K562 (cell line): ENCODE results near the gene C4A. TPM values are rescaled to one million over a fixed set of nuclear protein-coding genes. Genes with fewer than 3 reads are reported as not detected.

ENCODE experiments used
- ETV5 ChIP-seq: sonication (generic); formaldehyde crosslinking; IDR thresholded peaks from 2 replicates; pipeline ENCODE4 v1.4.0; 2020; ENCODE audit warnings: low read depth, mild to moderate bottlenecking, missing genetic modification reagents
- GTF2A2 ChIP-seq: IDR thresholded peaks from 2 replicates; pipeline ENCODE4 v1.6.1; 2016; ENCODE audit warnings: mild to moderate bottlenecking, missing genetic modification characterization, missing compliant biosample characterization
- GTF2E2 ChIP-seq: fragments of 200-800 bp; sonication (Bioruptor generic); IDR thresholded peaks from 2 replicates; pipeline ENCODE4 v1.6.1; 2016; ENCODE audit warnings: missing genetic modification characterization, missing compliant biosample characterization
- MAZ ChIP-seq, 2 experiments: fragments of 450-650 bp in 1 of 2; sonication (generic) in 1 of 2; formaldehyde crosslinking; IDR thresholded peaks in 1 of 2; conservative IDR thresholded peaks in 1 of 2; 2 replicates each; pipeline versions ENCODE4 v1.4.0 to v1.5.0; 2020; ENCODE audit warnings: mild to moderate bottlenecking in 1 of 2, missing genetic modification reagents in 1 of 2
- NFE2 ChIP-seq: IDR thresholded peaks from 2 replicates; pipeline ENCODE4 v1.6.1; 2014; ENCODE audit warnings: antibody characterized with exemption, low read depth
- NONO ChIP-seq, 2 experiments: fragments of 200-400 bp in 1 of 2; fragments of 450-650 bp in 1 of 2; formaldehyde crosslinking in 1 of 2; IDR thresholded peaks; 2 replicates each; pipeline ENCODE4 v1.6.1; 2017; ENCODE audit warnings: low read depth in 2 of 2, mild to moderate bottlenecking in 2 of 2, moderate library complexity in 2 of 2, low read length in 1 of 2
- SP2 ChIP-seq: IDR thresholded peaks from 2 replicates; pipeline ENCODE4 v1.6.1; 2011; ENCODE audit warnings: mild to moderate bottlenecking, low read depth, low read length, moderate library complexity; ENCODE audit not compliant: poor library complexity, severe bottlenecking; ENCODE audit errors: extremely low read depth
- THRAP3 ChIP-seq: fragments of 450-650 bp; IDR thresholded peaks from 2 replicates; pipeline ENCODE4 v1.6.1; 2016; ENCODE audit warnings: mild to moderate bottlenecking, inconsistent platforms, borderline replicate concordance
- ZKSCAN8 ChIP-seq: fragments of 200-800 bp; sonication (Bioruptor generic); IDR thresholded peaks from 2 replicates; pipeline ENCODE4 v1.6.1; 2016; ENCODE audit warnings: missing genetic modification characterization, missing compliant biosample characterization
- ZNF143 ChIP-seq: sonication (generic); formaldehyde crosslinking; IDR thresholded peaks from 2 replicates; pipeline ENCODE4 v1.9.0; 2022; ENCODE audit warnings: mild to moderate bottlenecking, missing genetic modification reagents
- ZNF175 ChIP-seq: fragments of 200-800 bp; sonication (Bioruptor generic); IDR thresholded peaks from 2 replicates; pipeline ENCODE4 v1.6.1; 2016; ENCODE audit warnings: low read depth, mild to moderate bottlenecking, missing genetic modification characterization, missing compliant biosample characterization
- polyA plus RNA-seq, 8 experiments: library from polyadenylated mRNA; depleted of rRNA in 4 of 8; stranded (reverse) in 5 of 8; unstranded in 3 of 8; fragments of >200 nt; fragmentation: Nextera tagmentation in 2 of 8; fragmentation: Illumina TruSeq in 1 of 8; extraction: Ambion mirVana in 2 of 8; extraction: Trizol in 1 of 8; gene quantifications; 2 replicates each; pipeline versions ENCODE4 v1.2.1 to v1.2.3, GENCODE V29; 2011 to 2014; ENCODE audit warnings: inconsistent platforms in 1 of 8, missing spikeins in 1 of 8
- total RNA-seq, 7 experiments: library from RNA; depleted of rRNA in 6 of 7; stranded (reverse); fragments of >200 nt in 6 of 7; fragmentation: Illumina TruSeq in 2 of 7; extraction: Trizol in 2 of 7; gene quantifications; 2 replicates each; pipeline versions ENCODE4 v1.2.1 to v1.2.3, GENCODE V29; 2011 to 2021; ENCODE audit warnings: low replicate concordance in 1 of 7
- TF ChIP-seq, protein P1 (sequence below), 2 experiments: fragments of 450-650 bp; IDR thresholded peaks; 2 replicates each; pipeline ENCODE4 v1.6.1; 2016; ENCODE audit warnings: mild to moderate bottlenecking in 2 of 2, borderline replicate concordance in 1 of 2, low read depth in 1 of 2, moderate library complexity in 1 of 2
- TF ChIP-seq, protein P2 (sequence below), 3 experiments: fragments of 200-800 bp in 1 of 3; fragments of 250-450 bp in 1 of 3; fragments of 450-650 bp in 1 of 3; sonication (Bioruptor Pico) in 1 of 3; sonication (Bioruptor generic) in 1 of 3; formaldehyde crosslinking in 1 of 3; IDR thresholded peaks; 2 replicates each; pipeline versions ENCODE4 v1.6.1 to v1.8.0; 2016 to 2022; ENCODE audit warnings: mild to moderate bottlenecking in 2 of 3, missing genetic modification characterization in 2 of 3, missing compliant biosample characterization in 1 of 3, moderate library complexity in 1 of 3
- TF ChIP-seq, protein P3 (sequence below): fragments of 450-650 bp; formaldehyde crosslinking; IDR thresholded peaks from 2 replicates; pipeline ENCODE4 v1.4.0; 2020; ENCODE audit warnings: mild to moderate bottlenecking, mixed read lengths

The C4A gene
- total and polyA plus RNA-seq, 9 of the 15 experiments (the other 6 are each of a cell fraction or from before 2014, with no cell fraction given), result 0.27 to 7.6 (median 5.0) TPM

DNA sequence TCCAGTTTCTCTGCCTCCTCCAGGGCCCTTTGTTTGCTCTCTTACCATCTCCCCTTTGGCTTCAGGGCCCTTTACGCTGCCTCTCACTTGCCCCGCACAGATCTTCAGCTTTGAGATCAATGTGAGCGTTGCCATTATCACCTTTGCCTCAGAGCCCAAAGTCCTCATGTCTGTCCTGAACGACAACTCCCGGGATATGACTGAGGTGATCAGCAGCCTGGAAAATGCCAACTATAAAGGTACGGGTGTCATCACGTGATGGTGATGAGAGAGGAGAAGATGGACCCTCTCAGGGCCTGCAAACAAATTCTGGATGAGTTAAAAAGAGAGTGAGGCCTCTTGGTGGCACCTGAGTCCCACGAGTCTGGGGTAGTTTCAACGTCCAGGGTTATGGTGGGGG lies 46.0 kb upstream of the C4A start (continued):
- TF ChIP-seq GTF2A2 (tag), result no peak
- TF ChIP-seq THRAP3, result no peak
- TF ChIP-seq ZNF175 (CRISPR knock-in tag), result no peak
- TF ChIP-seq, protein P1, sequence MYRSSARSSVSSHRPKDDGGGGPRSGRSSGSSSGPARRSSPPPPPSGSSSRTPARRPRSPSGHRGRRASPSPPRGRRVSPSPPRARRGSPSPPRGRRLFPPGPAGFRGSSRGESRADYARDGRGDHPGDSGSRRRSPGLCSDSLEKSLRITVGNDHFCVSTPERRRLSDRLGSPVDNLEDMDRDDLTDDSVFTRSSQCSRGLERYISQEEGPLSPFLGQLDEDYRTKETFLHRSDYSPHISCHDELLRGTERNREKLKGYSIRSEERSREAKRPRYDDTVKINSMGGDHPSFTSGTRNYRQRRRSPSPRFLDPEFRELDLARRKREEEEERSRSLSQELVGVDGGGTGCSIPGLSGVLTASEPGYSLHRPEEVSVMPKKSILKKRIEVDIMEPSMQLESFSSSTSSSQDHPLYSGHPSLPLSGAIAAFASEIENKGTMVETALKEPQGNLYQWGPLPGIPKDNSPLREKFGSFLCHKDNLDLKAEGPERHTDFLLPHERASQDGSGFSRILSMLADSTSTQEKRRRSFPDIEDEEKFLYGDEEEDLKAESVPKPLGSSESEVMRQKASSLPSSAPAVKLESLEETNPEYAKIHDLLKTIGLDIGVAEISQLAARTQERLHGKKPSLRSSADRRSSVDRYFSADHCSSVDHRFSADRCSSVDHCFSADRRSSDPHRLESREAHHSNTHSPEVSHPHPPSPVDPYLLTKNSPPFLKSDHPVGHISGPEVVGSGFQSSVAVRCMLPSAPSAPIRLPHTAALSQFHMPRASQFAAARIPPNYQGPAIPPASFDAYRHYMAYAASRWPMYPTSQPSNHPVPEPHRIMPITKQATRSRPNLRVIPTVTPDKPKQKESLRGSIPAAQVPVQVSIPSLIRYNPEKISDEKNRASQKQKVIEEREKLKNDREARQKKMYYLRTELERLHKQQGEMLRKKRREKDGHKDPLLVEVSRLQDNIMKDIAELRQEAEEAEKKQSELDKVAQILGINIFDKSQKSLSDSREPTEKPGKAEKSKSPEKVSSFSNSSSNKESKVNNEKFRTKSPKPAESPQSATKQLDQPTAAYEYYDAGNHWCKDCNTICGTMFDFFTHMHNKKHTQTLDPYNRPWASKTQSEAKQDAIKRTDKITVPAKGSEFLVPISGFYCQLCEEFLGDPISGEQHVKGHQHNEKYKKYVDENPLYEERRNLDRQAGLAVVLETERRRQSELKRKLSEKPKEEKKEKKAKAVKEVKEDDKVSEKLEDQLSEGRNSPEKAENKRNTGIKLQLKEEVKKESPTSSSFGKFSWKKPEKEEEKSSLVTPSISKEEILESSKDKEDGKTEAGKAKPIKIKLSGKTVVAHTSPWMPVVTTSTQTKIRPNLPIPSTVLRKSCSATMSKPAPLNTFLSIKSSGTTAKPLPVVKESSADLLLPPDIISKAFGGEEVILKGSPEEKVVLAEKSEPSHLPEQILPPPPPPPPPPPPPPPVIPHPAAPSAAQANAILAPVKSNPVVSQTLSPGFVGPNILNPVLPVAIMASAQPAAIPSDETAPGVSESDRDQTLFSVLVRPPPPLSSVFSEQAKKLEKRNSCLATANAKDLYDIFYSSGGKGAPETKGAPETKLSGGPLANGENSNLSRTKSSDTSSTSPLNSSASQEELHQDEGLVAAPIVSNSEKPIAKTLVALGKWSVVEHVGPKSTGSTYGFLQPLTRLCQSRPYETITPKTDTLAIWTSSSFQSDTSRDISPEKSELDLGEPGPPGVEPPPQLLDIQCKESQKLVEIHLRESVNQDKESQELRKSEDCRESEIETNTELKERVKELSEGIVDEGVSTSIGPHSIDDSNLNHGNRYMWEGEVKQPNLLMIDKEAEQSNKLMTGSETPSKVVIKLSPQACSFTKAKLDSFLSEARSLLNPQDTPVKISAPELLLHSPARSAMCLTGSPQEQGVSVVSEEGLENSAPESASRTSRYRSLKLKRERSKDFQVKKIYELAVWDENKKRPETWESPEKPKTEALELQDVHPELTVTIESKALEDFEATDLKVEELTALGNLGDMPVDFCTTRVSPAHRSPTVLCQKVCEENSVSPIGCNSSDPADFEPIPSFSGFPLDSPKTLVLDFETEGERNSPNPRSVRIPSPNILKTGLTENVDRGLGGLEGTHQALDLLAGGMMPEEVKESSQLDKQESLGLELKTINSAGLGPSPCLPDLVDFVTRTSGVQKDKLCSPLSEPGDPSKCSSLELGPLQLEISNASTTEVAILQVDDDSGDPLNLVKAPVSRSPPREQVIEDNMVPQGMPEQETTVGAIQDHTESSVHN (IDR thresholded peaks at IDR 0.05; ENCODE audit: borderline replicate concordance in 1 of 2, low read depth in 1 of 2), result no peak
- TF ChIP-seq ZNF143 (CRISPR knock-in tag), result no peak
- TF ChIP-seq NONO (IDR thresholded peaks at IDR 0.05; ENCODE audit: low read depth in 2 of 2, low read length in 1 of 2), result no peak
- TF ChIP-seq, protein P2, sequence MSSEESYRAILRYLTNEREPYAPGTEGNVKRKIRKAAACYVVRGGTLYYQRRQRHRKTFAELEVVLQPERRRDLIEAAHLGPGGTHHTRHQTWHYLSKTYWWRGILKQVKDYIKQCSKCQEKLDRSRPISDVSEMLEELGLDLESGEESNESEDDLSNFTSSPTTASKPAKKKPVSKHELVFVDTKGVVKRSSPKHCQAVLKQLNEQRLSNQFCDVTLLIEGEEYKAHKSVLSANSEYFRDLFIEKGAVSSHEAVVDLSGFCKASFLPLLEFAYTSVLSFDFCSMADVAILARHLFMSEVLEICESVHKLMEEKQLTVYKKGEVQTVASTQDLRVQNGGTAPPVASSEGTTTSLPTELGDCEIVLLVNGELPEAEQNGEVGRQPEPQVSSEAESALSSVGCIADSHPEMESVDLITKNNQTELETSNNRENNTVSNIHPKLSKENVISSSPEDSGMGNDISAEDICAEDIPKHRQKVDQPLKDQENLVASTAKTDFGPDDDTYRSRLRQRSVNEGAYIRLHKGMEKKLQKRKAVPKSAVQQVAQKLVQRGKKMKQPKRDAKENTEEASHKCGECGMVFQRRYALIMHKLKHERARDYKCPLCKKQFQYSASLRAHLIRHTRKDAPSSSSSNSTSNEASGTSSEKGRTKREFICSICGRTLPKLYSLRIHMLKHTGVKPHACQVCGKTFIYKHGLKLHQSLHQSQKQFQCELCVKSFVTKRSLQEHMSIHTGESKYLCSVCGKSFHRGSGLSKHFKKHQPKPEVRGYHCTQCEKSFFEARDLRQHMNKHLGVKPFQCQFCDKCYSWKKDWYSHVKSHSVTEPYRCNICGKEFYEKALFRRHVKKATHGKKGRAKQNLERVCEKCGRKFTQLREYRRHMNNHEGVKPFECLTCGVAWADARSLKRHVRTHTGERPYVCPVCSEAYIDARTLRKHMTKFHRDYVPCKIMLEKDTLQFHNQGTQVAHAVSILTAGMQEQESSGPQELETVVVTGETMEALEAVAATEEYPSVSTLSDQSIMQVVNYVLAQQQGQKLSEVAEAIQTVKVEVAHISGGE (CRISPR knock-in tag; IDR thresholded peaks at IDR 0.05), result no peak
- TF ChIP-seq, protein P3, sequence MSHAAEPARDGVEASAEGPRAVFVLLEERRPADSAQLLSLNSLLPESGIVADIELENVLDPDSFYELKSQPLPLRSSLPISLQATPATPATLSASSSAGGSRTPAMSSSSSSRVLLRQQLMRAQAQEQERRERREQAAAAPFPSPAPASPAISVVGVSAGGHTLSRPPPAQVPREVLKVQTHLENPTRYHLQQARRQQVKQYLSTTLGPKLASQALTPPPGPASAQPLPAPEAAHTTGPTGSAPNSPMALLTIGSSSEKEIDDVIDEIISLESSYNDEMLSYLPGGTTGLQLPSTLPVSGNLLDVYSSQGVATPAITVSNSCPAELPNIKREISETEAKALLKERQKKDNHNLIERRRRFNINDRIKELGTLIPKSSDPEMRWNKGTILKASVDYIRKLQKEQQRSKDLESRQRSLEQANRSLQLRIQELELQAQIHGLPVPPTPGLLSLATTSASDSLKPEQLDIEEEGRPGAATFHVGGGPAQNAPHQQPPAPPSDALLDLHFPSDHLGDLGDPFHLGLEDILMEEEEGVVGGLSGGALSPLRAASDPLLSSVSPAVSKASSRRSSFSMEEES (CRISPR knock-in tag), result peak; percentile 84
- TF ChIP-seq ZKSCAN8, result no peak
- no peak for TF ChIP-seq SP2
- TF ChIP-seq MAZ (CRISPR knock-in tag; conservative IDR thresholded peaks at IDR 0.05 in 1 of 2, IDR thresholded peaks at IDR 0.05 in 1 of 2), result no peak
- no peak for TF ChIP-seq GTF2E2
- TF ChIP-seq NFE2, result no peak
- no peak for TF ChIP-seq ETV5 (CRISPR knock-in tag)
